Stomach smooth muscle (tissue), 2 donors: Measurements from ENCODE around the gene DCBLD2.

ENCODE experiments used
- H3K27ac ChIP-seq: one replicate; pipeline ENCODE4 v1.7.0; 2013; ENCODE audit warnings: mild to moderate bottlenecking, low read length, inconsistent platforms
- H3K27me3 ChIP-seq, 2 donors: one replicate each; pipeline ENCODE4 v1.7.0; 2013; ENCODE audit warnings: low read length in 2 of 2; ENCODE audit not compliant: insufficient read depth in 2 of 2, control insufficient read depth in 1 of 2
- H3K36me3 ChIP-seq, 2 donors: one replicate each; pipeline ENCODE4 v1.7.0; 2013; ENCODE audit warnings: low read length in 2 of 2; ENCODE audit not compliant: control insufficient read depth in 2 of 2, insufficient read depth in 2 of 2
- H3K4me1 ChIP-seq: one replicate; pipeline ENCODE4 v1.7.0; 2013; ENCODE audit warnings: low read length; ENCODE audit not compliant: control insufficient read depth, insufficient read depth
- H3K4me3 ChIP-seq, 2 donors: one replicate each; pipeline ENCODE4 v1.7.0; 2013; ENCODE audit warnings: low read length in 2 of 2
- H3K9ac ChIP-seq, 2 donors: one replicate each; pipeline ENCODE4 v1.7.0; 2013; ENCODE audit warnings: low read length in 2 of 2, mild to moderate bottlenecking in 1 of 2
- H3K9me3 ChIP-seq, 2 donors: one replicate each; pipeline ENCODE4 v1.7.0; 2013; ENCODE audit warnings: low read length in 2 of 2; ENCODE audit not compliant: control insufficient read depth in 2 of 2
- donor health status: healthy.
- donor health status: Pancreatic carcinoma.

DCBLD2 gene

GRCh38 chr3:98765721-98766120, 135.8 kb downstream of the DCBLD2 start:
- no peak overlapping the region for H3K27ac ChIP-seq
- no peak overlapping the region for H3K9ac ChIP-seq
- H3K9me3 ChIP-seq: no peaks in the 10 kb centered on the region
- H3K27me3 ChIP-seq: no peaks in the 10 kb centered on the region
- H3K4me1 ChIP-seq: no peaks in the 10 kb centered on the region
- H3K4me3 ChIP-seq: no peak overlapping the region
- H3K36me3 ChIP-seq: no peaks in the 10 kb centered on the region

- H3K36me3 ChIP-seq: no peaks in the 10 kb centered on the region
- H3K9ac ChIP-seq: no peak overlapping the region
Measured at GRCh38 chr3:98764472-98764884, 137.0 kb downstream of the DCBLD2 start.

GRCh38 chr3:98763819-98764418, 137.6 kb downstream of the DCBLD2 start:
- no peaks in the 10 kb centered on the region for H3K9me3 ChIP-seq
- no peak overlapping the region for H3K9ac ChIP-seq
- H3K4me1 ChIP-seq: no peaks in the 10 kb centered on the region
- H3K36me3 ChIP-seq: no peaks in the 10 kb centered on the region
- no peak overlapping the region for H3K4me3 ChIP-seq
- H3K27ac ChIP-seq: no peak overlapping the region
- H3K27me3 ChIP-seq: no peaks in the 10 kb centered on the region

More at GRCh38 chr3:98764472-98764884, 137.0 kb downstream of the DCBLD2 start:
- Histone ChIP-seq H3K9me3 (no peaks in the 10 kb centered on the region), H3K27ac (no peak overlapping the region), H3K4me3 (no peak overlapping the region), H3K27me3 (no peaks in the 10 kb centered on the region), H3K4me1 (no peaks in the 10 kb centered on the region)

GRCh38 chr3:98763076-98763475, 138.4 kb downstream of the DCBLD2 start, which contains the start of gene ST3GAL6:
Gene ST3GAL6, plus strand, starts transcription at chr3:98763340. Its CDS starts 5,101 bp downstream, at chr3:98768441.
- no peak within 1 kb of the TSS for H3K9ac ChIP-seq
- H3K36me3 ChIP-seq: no peaks in the 10 kb centered on the region
- H3K27ac ChIP-seq: no peak within 1 kb of the TSS
- H3K9me3 ChIP-seq: no peaks in the 10 kb centered on the region
- no peaks in the 10 kb centered on the region for H3K4me1 ChIP-seq
- no peaks in the 10 kb centered on the region for H3K27me3 ChIP-seq
- H3K4me3 ChIP-seq: no peak within 1 kb of the TSS

GRCh38 chr3:98761643-98762229, 139.8 kb downstream of the DCBLD2 start:
- Histone ChIP-seq H3K4me1 (no peaks in the 10 kb centered on the region), H3K9ac (no peak overlapping the region), H3K27ac (no peak overlapping the region), H3K27me3 (no peaks in the 10 kb centered on the region), H3K9me3 (no peaks in the 10 kb centered on the region), H3K4me3 (no peak overlapping the region), H3K36me3 (no peaks in the 10 kb centered on the region)

- Histone ChIP-seq H3K9me3 (no peaks in the 10 kb centered on the region), H3K27ac (no peak overlapping the region)
Measured at GRCh38 chr3:98759629-98760028, 141.9 kb downstream of the DCBLD2 start.

GRCh38 chr3:98755601-98756000, 145.9 kb downstream of the DCBLD2 start:
- Histone ChIP-seq H3K4me1 (no peaks in the 10 kb centered on the region), H3K9me3 (no peaks in the 10 kb centered on the region), H3K4me3 (no peak overlapping the region), H3K9ac (no peak overlapping the region), H3K27me3 (no peaks in the 10 kb centered on the region), H3K27ac (no peak overlapping the region), H3K36me3 (no peaks in the 10 kb centered on the region)

More at GRCh38 chr3:98759629-98760028, 141.9 kb downstream of the DCBLD2 start:
- Histone ChIP-seq H3K27me3 (no peaks in the 10 kb centered on the region), H3K4me1 (no peaks in the 10 kb centered on the region), H3K36me3 (no peaks in the 10 kb centered on the region), H3K9ac (no peak overlapping the region), H3K4me3 (no peak overlapping the region)

- no peak overlapping the region for H3K9ac ChIP-seq
Measured at GRCh38 chr3:98754483-98754882, 147.0 kb downstream of the DCBLD2 start.

GRCh38 chr3:98750276-98750919, 151.1 kb downstream of the DCBLD2 start:
- H3K9ac ChIP-seq: no peak overlapping the region
- H3K27me3 ChIP-seq: no peaks in the 10 kb centered on the region
- H3K36me3 ChIP-seq: no peaks in the 10 kb centered on the region
- H3K4me1 ChIP-seq: no peaks in the 10 kb centered on the region
- H3K27ac ChIP-seq: no peak overlapping the region
- H3K9me3 ChIP-seq: no peaks in the 10 kb centered on the region
- no peak overlapping the region for H3K4me3 ChIP-seq

More at GRCh38 chr3:98754483-98754882, 147.0 kb downstream of the DCBLD2 start:
- Histone ChIP-seq H3K4me3 (no peak overlapping the region), H3K27me3 (no peaks in the 10 kb centered on the region), H3K9me3 (no peaks in the 10 kb centered on the region), H3K36me3 (no peaks in the 10 kb centered on the region), H3K4me1 (no peaks in the 10 kb centered on the region), H3K27ac (no peak overlapping the region)

- Histone ChIP-seq H3K27ac (no peak overlapping the region), H3K9me3 (no peaks in the 10 kb centered on the region), H3K4me1 (no peaks in the 10 kb centered on the region), H3K9ac (no peak overlapping the region), H3K4me3 (no peak overlapping the region), H3K36me3 (no peaks in the 10 kb centered on the region), H3K27me3 (no peaks in the 10 kb centered on the region)
Measured at GRCh38 chr3:98746882-98747281, 154.6 kb downstream of the DCBLD2 start.

GRCh38 chr3:98746122-98746521, 155.4 kb downstream of the DCBLD2 start:
- no peaks in the 10 kb centered on the region for H3K4me1 ChIP-seq
- no peak overlapping the region for H3K4me3 ChIP-seq
- no peaks in the 10 kb centered on the region for H3K36me3 ChIP-seq
- no peaks in the 10 kb centered on the region for H3K27me3 ChIP-seq
- H3K9me3 ChIP-seq: no peaks in the 10 kb centered on the region
- H3K27ac ChIP-seq: no peak overlapping the region
- no peak overlapping the region for H3K9ac ChIP-seq
